HT-29 (cell line): ENCODE data around the gene DDR2. TPM values are rescaled to one million over a fixed set of nuclear protein-coding genes. Genes with fewer than 3 reads are reported as not detected.

Experiments used
- DNase-seq: peaks from one replicate; pipeline ENCODE4 v3.0.0-alpha.2; 2015; ENCODE audit warnings: low spot score
- small RNA-seq: library from RNA; depleted of rRNA; stranded (forward); fragments of <200 nt; gene quantifications from one replicate; pipeline ENCODE3, GENCODE V24; 2014
- total RNA-seq: library from RNA; depleted of rRNA; stranded (reverse); fragments of >200 nt; shearing (Covaris generic); gene quantifications from 2 replicates; pipeline ENCODE4 v1.2.3, GENCODE V29; 2014; rRNA removed

The DDR2 gene
- total RNA-seq, 1 experiment from 2014 or later: 0.05 TPM

DNA sequence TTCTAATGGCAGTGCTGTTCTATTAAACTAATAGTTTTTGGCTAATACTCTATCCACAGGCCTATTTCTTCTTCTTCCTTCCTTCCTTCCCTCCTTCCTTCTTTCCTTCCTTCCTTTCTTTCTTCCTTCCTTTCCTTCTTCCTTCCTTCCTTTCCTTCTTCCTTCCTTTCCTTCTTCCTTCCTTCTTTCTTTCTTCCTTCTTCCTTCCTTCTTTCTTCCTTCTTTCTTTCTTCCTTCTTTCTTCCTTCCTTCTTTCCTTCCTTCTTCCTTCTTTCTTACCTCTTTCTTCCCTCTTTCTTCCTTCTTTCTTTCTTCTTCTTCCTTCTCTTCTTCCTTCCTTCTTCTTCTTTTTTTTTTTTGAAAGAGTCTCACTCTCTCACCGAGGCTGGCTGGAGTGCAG lies 197.0 kb downstream of the DDR2 start:
- DNase-seq: no peak

DNA sequence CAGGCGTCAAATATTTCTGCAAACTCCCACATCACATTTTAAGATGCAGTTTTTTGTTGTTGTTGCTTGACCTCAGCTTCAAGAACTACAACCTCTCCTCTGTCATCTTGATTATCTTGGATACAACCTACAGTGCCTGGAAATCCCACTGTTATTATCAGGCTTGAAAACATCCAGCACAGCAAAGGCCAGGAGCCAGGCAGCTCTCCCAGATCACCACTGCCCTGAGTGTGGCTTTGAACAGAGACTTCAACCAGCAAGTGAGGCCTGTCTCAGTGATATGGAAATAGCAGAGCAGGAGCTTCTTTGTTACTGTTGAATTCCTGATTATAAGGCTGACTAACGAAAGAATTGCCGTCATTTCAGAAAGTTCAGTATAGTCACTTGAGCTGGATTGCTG lies 200.2 kb downstream of the DDR2 start:
- DNase-seq: no peak

DNA sequence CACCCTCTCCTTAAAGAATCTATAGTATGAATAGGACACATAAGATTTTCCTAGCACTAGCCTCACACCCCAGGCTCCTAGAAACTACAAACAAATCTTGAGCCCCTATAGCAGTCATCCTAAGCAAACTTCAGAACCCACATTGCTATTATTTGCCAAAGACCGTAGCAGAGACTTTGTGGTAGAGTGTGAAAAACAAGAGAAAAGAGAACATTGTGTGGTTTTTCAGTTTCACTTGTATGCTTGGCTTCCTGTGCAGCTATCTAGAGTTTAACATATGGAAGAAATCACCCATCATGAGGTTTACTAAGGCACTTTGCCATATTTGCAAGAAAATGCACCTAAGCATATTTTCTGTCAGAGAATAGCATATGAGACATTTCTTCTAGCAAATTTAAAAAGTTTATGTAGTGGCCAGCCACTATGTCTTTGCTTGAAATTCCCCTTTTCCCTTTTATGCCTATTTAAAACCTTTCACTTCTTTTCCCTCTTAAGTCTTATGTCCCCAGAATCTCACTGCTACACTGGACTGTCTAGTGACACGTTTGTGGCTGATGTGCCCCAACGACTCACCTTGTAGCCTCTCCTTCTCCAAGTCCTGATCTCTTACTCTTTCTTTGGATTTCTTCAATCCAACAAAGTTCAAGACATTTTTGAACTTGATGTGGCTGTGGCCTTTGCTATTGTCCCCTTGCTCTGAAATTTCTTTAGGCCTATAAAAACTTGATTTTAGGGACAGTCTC lies 203.1 kb downstream of the DDR2 start:
- DNase-seq: no peak

Small RNA genes lying within 50 kb of the gene (small RNA-seq; reads per million reads assigned to genes)
- not detected for gene RN7SL861P

Other genes starting within 250 kb of the DDR2 start
- gene SH2D1B, start 220.3 kb upstream of the DDR2 start, total RNA-seq: not detected in 2 replicates
- 24.0 and 28.1 TPM in 2 replicates for gene UHMK1, start 134.6 kb upstream of the DDR2 start, total RNA-seq
- gene UAP1, start 70.7 kb upstream of the DDR2 start, total RNA-seq: 33.4 and 44.2 TPM in 2 replicates
- gene HSD17B7, start 158.2 kb downstream of the DDR2 start, total RNA-seq: 19.6 and 26.4 TPM in 2 replicates
- 0.29 TPM in 1 of 2 replicates, not detected in the other for gene CCDC190, start 228.7 kb downstream of the DDR2 start, total RNA-seq